Left ventricle myocardium superior (tissue), 1 donor: ENCODE data around the gene TLL1. TPM values are rescaled to one million over a fixed set of nuclear protein-coding genes. Genes with fewer than 3 reads are reported as not detected.

Experiments used
- ATAC-seq: fragments of 200-7000 bp; cut with Tn5 transposase; one replicate; pipeline ENCODE4 v1.9.1; 2020; ENCODE audit warnings: mild to moderate bottlenecking, moderate library complexity
- DNase-seq: peaks from one replicate; pipeline ENCODE4 v3.0.0-alpha.2; 2020
- intact Hi-C: fragments of 100-400 bp; cut with micrococcal nuclease; formaldehyde crosslinking; loops from one replicate; pipeline ENCODE4 v1.11.0; 2022
- total RNA-seq: library from RNA; stranded (reverse); fragmentation: NEBNext Ultra II Directional; extraction: Animal tissue kit (Norgen Biotek cat#: 25700); gene quantifications from one replicate; pipeline ENCODE4 v1.2.1, GENCODE V29; 2021
- donor health status: DM: no; HTN: yes; CAD: no; lungs with severe emphysema.

TLL1 gene
- total RNA-seq, 1 donor from 2014 or later, result 0.74 TPM

- DNase-seq (no peak), ATAC-seq (no peak)
- intact Hi-C loops, result no loop called here
Observed at GRCh38 chr4:166019441-166020220, 146.6 kb downstream of the TLL1 start.

- no peak for ATAC-seq
- no peak for DNase-seq
- intact Hi-C loops, result no loop called here
Observed at GRCh38 chr4:166021617-166022016, 148.6 kb downstream of the TLL1 start.

GRCh38 chr4:166034965-166035364, 161.9 kb downstream of the TLL1 start:
- DNase-seq (no peak), ATAC-seq (no peak)
- intact Hi-C loops, result no loop called here

GRCh38 chr4:166039822-166040221, 166.8 kb downstream of the TLL1 start:
- intact Hi-C loops, result no loop called here
- ATAC-seq, result no peak
- no peak for DNase-seq

GRCh38 chr4:166042510-166043055, 169.5 kb downstream of the TLL1 start:
- DNase-seq (no peak), ATAC-seq (no peak)
- intact Hi-C loops, result no loop called here

GRCh38 chr4:166043801-166044200, 170.8 kb downstream of the TLL1 start:
- ATAC-seq, result no peak
- no peak for DNase-seq
- intact Hi-C loops, result no loop called here

GRCh38 chr4:166044871-166045270, 171.8 kb downstream of the TLL1 start:
- intact Hi-C loops, result no loop called here
- no peak for ATAC-seq
- DNase-seq, result no peak

GRCh38 chr4:166045457-166045856, 172.4 kb downstream of the TLL1 start:
- DNase-seq (no peak), ATAC-seq (no peak)
- intact Hi-C loops, result no loop called here

- intact Hi-C loops, result no loop called here
- ATAC-seq, result no peak
Observed at GRCh38 chr4:166049036-166049435, 176.0 kb downstream of the TLL1 start.

GRCh38 chr4:166064721-166065120, 191.7 kb downstream of the TLL1 start:
- DNase-seq (no peak), ATAC-seq (no peak)
- intact Hi-C loops, result no loop called here

More at GRCh38 chr4:166049036-166049435, 176.0 kb downstream of the TLL1 start:
- DNase-seq, result no peak

- ATAC-seq (no peak), DNase-seq (no peak)
- intact Hi-C loops, result no loop called here
Observed at GRCh38 chr4:166065324-166065723, 192.3 kb downstream of the TLL1 start.

GRCh38 chr4:166066936-166067335, 193.9 kb downstream of the TLL1 start:
- intact Hi-C loops, result no loop called here
- no peak for DNase-seq
- no peak for ATAC-seq

- DNase-seq (no peak), ATAC-seq (no peak)
- intact Hi-C loops, result no loop called here
Observed at GRCh38 chr4:166067915-166068314, 194.9 kb downstream of the TLL1 start.

GRCh38 chr4:166073783-166074182, 200.7 kb downstream of the TLL1 start:
- intact Hi-C loops, result no loop called here
- ATAC-seq (no peak), DNase-seq (no peak)

- intact Hi-C loops, result no loop called here
- DNase-seq (no peak), ATAC-seq (no peak)
Observed at GRCh38 chr4:166075599-166075998, 202.6 kb downstream of the TLL1 start.

GRCh38 chr4:166077782-166078181, 204.7 kb downstream of the TLL1 start:
- ATAC-seq (no peak), DNase-seq (no peak)
- intact Hi-C loops, result no loop called here

- intact Hi-C loops, result no loop called here
- ATAC-seq (no peak), DNase-seq (no peak)
Observed at GRCh38 chr4:166078383-166078782, 205.3 kb downstream of the TLL1 start.

- no peak for ATAC-seq
- intact Hi-C loops, result no loop called here
- no peak for DNase-seq
Observed at GRCh38 chr4:166078955-166079354, 205.9 kb downstream of the TLL1 start.

- intact Hi-C loops, result no loop called here
- DNase-seq (no peak), ATAC-seq (no peak)
Observed at GRCh38 chr4:166087569-166087968, 214.5 kb downstream of the TLL1 start.

GRCh38 chr4:166088576-166088975, 215.5 kb downstream of the TLL1 start:
- intact Hi-C loops, result no loop called here
- DNase-seq, result no peak
- no peak for ATAC-seq

GRCh38 chr4:166091146-166091545, 218.1 kb downstream of the TLL1 start:
- DNase-seq (no peak), ATAC-seq (no peak)
- intact Hi-C loops, result loop anchor here (1.0 kb wide), 1 partner anchor 554 kb away; no protein-coding TSS in a partner anchor
